Amygdala (tissue), 56 donors: ENCODE measurements around the gene PARD6G.
A peak's percentile ranks its signal among the peaks of the same experiment; 100 is the strongest.
"Not testable (repeated sequence)": the region's sequence is repeated elsewhere in the genome, so short reads cannot be mapped to it uniquely, and the experiment has no call there.

Experiments used
- DNase-seq, 56 donors: peaks; one replicate each; lab custom pipeline; 2025; lab: John Stamatoyannopoulos, UW

The PARD6G gene, protein sequence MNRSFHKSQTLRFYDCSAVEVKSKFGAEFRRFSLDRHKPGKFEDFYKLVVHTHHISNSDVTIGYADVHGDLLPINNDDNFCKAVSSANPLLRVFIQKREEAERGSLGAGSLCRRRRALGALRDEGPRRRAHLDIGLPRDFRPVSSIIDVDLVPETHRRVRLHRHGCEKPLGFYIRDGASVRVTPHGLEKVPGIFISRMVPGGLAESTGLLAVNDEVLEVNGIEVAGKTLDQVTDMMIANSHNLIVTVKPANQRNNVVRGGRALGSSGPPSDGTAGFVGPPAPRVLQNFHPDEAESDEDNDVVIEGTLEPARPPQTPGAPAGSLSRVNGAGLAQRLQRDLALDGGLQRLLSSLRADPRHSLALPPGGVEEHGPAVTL

DNA sequence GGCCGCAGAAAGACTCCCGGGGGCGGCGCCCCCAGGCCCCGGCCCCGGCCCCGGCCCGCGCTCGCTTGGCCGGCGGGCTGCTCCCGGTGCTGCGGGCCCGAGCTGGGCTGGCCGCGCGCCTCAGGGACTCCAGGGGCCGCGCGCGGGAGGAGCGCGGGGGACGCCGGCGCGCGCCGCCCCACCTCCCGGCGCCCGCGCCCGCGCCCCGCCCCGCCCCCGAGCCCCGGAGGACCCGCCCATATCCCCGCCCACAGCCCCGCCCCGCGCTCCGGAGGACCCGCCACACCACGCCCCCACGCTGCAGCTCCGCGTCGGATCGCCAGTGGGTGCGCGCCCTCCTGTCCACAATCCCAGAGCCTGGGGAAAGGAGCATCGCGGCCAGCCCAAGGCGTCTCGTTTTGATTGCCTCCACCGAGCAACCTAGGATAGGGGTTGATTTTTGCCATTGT is at the start of gene PARD6G:
Gene PARD6G (minus strand): TSS at position 122 of the 449 bp plus-strand sequence. CDS start 166 bp downstream, outside the sequence.
- DNase-seq = peak in 54 of 56 donors; percentile 13 to 93 (median 78)

DNA sequence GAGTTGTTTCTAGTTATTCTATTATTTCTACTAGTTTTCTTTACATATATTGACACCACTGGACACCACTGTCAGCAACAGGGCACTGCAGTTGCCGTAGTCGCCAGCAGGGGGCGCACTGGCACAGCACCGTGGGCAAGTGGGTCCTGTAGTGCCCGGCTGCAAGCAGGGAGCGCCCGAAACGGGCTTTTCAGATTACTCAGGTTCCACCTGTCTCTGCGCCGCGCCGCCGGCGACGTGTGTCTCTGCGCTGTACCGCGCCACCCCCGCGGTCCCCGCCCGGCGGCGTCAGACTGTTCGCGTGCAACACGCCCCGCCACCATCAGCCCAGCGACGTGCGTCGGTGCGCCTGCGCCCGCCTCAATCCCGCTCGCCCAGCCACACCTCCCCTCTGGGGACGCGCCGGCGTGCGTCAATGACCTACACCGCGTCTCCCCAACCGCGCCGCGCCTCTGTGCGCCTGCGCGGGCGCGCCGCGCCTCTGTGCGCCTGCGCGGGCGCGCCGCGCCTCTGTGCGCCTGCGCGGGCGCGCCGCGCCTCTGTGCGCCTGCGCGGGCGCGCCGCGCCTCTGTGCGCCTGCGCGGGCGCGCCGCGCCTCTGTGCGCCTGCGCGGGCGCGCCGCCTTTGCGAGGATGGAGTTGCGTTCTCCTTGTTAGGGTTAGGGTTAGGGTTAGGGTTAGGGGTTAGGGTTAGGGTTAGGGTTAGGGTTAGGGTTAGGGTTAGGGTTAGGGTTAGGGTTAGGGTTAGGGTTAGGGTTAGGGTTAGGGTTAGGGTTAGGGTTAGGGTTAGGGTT is 15.1 kb upstream of the PARD6G start:
- not testable (repeated sequence) for DNase-seq

DNA sequence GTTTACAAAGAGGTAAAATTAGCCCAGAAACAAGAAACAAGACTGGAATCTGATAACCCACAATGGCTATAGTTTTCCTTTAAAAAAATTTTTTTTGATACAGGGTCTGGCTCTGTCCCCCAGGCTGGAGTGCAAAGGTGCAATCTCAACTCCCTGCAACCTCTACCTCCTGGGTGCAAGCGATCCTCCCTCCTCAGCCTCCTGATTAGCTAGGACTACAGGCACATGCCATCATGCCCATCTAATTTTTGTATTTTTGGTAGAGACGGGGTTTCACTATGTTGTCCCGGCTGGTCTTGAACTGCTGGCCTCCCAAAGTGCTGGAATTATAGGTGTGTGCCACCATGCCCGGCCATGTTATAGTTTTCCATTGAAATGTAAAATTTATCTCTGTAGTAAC is 12.3 kb upstream of the PARD6G start:
- DNase-seq = no peak

DNA sequence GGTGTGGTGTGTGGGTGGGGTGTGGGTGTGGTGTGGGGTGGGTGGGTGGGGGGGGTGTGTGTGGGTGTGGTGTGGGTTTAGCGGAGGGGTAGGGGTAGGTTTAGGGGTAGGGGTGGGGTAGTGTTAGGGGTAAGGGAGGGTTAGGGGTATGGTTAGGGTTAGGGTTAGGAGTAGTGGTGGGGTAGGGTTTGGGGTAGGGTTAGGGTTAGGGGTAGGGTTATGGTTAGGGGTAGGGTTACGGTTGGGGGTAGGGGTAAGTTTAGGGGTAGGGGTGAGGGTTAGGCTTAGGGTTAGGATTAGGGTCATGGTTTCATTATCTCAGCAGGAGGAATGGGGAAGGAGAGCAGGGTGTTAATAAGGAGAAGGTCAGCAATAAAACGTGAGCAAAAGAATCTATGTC is 11.3 kb upstream of the PARD6G start:
- no peak for DNase-seq

DNA sequence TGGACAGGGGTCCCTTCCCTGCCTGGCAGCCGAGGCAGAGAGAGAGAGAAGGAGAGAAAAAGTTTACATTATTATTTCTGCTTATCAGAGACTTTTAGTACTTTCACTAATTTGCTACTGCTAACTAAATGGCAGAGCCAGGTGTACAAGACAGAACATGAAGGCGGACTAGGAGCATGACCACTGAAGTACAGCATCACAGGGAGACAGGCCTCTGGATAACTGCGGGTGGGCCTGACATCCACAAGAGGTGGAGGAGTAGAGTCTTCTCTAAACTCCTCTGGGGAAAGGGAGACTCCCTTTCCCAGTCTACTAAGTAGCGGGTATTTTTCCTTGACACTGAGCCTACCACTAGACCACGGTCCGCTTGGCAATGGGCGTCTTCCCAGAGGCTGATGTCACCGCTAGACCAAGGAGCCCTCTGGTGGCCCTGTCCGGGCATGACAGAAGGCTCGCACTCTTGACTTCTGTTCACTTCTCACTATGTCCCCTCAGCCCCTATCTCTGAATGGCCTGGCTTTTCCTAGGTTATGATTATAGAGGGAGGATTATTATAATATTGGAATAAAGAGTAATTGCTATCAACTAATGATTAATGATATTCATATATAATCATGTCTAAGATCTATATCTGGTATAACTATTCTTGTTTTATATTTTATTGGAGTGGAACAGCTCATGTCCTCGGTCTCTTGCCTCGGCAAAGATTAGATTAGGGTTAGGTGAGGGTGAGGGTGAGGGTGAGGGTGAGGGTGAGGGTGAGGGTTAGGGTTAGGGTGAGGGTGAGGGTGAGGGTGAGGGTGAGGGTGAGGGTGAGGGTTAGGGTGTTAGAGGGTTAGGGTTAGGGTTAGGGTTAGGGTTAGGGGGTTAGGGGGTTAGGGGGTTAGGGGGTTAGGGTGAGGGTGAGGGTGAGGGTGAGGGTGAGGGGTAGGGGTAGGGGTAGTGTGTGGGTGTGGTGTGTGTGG is 10.5 kb upstream of the PARD6G start:
- DNase-seq = not testable (repeated sequence)

DNA sequence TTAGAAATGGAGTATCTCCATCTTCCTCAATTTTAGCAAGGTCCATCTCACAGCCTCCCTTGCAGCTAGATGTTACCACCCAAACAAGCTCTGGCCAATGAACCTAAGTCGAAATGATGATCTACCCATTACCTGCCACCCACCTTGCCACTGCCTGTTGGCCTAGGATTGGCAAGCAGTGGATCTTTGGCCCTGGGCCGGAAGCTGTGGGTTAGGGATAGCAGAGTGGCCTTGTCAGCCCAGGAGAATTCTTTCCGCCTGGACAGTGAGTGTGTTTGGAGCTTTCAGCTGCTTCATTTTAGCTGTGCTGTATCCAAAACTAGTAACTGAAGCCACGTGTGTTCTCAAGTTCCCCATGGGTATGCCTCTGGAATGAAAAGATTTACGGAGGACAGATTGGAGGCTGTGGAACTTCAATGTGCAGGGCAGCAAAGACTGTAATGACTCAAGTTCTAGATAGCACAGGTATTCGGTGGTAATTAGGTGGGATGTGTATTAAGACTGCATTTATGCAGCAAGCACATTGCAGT is 7.7 kb upstream of the PARD6G start:
- DNase-seq = no peak

DNA sequence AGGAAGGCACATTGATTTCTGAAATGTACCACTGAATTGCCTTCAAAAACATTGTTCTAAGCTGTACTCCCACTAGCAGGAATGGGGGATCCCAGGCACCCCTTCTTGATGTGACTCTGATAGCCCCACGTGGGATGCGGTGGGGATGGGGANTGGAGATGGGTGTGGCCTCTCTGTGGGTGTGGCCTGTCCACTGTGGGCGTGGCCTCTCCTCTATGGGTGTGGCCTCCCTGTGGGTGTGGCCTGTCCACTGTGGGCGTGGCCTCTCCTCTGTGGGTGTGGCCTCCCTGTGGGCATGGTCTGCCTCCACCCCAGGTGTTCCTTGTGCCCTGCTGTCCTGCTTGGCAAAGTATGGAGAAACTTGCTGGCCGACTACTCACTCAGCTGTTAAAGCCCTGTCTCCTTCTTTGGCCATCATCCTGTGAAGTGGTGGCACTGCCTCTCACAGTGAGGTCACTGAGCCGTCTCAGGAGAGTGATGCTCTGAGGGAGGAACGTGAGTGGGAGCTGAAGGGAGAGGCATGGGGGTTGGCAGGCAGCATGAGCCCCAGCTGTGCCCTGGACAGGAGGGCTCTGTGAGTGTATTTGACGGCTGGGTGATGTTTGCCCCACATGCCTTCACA is 6.7 kb upstream of the PARD6G start:
- DNase-seq = peak in 1 of 56 donors; percentile 62

DNA sequence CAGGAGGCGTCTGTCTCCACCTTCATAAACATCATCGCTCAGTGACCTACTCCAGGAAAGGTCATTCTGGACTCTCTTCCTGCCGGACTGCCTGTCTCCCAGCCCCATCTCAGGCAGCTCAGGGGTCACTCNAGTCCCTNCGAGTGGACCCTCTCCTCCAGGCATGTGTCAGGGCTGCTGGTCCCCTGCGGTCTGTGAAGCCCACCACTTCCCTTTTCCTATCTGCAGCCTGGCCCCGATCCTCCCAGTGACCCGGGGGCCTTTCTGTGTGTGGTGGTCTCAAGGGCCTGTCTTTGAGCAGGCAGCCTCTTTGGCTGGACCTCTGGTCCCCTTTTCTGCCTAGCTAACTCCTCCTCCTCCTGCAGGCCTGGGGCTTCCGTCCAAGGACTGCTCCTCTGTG is 5.9 kb upstream of the PARD6G start:
- DNase-seq = no peak

DNA sequence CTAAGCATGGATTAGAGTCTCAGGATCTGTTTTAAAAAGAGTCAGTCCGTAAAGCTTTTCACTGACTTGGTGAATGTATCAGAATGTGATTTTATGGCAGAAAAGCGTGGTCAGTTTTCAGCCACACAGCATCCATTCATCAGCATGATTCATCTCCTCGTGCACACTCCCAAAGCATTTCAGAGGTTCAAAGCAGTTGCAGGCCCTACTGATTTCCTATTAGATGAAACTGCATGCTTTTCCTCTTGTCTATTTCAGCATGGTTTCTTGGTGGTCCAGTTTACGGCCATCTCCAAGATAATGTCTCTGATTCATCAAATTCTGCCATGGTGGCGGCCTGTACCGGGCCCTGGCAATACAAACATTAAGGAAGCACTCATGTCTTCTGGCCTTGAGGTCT is 4.8 kb upstream of the PARD6G start:
- no peak for DNase-seq

DNA sequence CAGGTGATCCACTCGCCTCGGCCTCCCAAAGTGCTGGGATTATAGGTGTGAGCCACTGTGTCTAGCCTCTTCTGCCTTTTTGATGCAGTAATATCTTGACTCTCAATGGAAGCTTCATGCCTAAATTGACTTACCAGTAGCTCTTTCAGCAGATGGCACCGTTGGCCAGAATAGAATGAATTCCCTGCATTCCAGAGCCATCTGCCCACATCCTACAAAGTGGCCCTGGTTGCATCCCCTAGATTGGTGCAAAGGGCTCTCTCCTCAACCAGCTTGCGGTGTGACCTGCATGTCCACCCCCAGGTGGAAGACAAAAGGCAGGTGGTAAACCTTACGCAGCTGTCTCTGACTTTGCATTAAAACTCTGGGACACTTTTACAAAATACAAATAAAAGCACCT is 4.4 kb upstream of the PARD6G start:
- DNase-seq = no peak

DNA sequence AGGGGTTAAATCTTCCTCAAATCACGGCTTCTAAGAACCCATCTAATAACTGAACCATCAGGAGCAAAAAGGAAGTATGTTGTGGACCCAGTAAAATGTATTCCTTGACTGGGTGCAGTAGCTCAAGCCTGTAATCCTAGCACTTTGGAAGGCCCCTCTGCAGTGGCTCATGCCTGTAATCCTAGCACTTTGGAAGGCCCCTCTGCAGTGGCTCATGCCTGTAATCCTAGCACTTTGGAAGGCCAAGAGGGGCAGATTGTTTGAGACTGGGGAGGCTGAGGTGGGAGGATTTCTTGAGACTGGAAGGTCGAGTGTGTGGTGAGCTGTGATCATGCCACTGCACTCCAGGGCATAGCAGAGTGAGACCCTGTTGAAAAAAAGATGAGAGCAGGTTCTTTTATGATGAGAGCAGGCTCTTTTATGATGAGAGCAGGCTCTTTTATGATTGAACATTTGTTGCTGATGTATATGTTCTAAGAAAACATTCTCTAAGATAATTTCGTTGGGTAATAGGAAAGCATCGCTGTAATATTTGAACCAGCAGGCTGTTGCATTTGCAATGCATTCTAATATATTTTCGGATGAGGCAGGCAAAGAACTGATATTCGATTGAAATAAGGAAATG is 3.5 kb upstream of the PARD6G start:
- no peak for DNase-seq

DNA sequence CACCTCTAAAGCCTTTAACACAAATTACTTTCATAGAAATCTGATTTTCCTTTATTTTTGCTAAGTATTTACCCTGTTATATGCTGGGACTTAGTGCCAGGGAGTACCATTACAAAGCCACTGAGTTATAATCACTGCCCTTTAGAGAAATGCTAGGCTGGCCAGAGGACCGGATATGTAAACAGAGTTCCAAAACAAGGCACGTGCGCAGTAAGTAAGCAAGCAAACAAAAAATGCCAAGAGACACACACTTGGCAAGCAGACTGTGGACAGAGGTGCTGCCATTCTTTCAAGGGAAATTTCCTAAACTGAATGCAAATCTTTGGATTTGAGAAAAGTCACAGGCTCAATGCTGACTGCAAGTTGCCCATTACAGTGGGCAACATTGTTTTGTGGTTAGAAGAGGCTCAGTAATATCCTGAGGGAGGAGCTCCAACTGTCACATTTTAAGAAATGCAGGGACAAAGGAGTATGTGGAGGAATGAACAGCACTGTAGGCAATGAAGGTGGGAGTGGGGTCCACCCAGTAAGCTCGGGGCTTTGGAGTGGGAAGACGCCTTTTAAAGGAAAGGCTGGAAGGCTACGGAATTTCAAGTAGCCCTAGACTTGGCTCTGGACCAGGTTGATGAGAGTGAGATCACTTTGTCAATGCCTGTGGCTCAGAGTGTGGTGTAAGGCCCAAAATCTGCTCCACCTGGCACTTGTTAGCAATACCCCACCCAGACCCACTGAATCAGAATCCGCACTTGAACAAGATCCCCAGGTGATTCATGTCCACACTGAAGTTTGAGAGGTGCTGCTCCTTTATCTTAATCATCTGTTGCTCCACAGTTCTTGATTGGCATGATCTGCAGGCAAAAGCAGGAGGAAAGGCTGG is 2.1 kb upstream of the PARD6G start:
- DNase-seq = peak in 3 of 56 donors; percentile 5 to 34 (median 21)

DNA sequence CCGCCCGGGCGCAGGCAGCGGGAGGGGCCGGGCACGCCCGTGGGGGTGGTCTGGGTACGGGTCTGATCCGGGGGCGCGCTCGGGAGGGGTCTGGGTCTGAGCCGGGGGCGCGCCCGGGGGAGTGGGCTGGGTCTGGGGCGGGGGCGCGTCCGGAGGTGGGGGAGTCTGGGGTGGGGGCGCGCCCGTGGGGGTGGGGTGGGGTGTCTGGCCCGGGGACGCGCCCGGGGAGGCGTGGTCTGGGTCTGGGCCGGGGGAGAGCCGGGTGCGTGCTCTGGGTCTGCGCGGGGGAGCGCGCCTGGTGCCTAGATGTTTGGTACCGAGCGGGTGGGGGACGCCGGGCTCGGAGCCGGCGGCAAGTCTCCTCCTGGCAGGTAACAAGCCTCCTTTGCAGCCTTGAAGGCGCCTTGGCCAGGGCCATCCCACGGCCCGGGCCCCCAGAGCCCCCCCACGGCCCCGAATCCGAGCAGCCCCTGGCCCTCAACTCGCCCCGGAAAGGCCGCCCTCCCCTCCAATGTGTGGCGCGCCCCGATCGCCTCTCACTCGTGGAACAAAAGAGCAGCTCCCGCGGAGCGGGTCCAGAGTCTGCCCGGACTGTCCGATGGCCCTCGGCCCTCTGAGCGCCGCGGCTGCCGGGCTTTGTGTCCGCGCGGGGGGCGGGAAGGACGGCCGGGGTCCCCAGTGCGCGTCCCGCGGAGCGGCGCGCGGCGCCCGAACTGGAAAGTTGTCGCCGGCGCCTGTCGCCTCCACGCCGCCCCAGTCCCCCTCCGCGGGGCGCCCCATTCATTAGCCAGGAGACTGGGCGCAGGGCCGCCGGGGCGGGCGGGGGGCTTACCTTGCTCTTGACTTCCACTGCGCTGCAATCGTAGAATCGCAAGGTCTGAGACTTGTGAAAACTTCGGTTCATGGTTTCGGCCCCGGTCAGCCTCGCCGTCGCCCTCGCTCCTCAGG is 595 bp downstream of the PARD6G start:
- DNase-seq = peak in 7 of 56 donors; percentile 20 to 73 (median 39)

DNA sequence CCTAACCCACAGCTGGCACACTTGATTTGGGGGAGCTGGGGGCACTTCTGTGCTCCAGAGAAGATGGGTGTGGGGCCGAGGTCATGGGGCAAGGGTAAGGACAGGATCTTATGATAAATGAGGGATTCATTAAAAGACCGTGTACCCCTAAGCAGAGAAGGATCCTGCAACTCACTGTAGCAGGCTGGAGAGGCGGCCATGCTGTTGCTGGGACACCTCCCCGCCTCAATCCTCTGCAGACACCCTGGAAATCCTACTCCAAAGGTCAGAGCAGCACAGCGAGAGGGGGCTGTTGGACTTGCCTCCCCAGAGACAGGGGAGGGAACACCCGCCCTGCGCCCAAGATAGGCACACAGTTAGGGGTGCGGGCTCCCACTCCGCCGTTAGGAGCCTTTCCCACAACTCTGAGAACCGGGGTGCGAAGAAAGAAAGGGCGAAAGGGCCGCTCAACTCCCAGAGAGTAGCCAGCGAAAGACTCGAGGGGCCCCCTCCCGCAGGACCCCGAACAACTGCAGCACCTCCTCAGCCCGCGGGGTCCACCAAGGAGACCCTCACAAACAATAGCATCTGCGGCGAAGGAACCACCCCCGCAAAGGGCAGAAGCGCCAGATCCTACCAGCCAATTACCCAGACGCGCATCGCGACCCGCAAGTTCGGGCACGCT is 1.4 kb downstream of the PARD6G start:
- DNase-seq = peak in 2 of 56 donors; percentile 5 to 60

DNA sequence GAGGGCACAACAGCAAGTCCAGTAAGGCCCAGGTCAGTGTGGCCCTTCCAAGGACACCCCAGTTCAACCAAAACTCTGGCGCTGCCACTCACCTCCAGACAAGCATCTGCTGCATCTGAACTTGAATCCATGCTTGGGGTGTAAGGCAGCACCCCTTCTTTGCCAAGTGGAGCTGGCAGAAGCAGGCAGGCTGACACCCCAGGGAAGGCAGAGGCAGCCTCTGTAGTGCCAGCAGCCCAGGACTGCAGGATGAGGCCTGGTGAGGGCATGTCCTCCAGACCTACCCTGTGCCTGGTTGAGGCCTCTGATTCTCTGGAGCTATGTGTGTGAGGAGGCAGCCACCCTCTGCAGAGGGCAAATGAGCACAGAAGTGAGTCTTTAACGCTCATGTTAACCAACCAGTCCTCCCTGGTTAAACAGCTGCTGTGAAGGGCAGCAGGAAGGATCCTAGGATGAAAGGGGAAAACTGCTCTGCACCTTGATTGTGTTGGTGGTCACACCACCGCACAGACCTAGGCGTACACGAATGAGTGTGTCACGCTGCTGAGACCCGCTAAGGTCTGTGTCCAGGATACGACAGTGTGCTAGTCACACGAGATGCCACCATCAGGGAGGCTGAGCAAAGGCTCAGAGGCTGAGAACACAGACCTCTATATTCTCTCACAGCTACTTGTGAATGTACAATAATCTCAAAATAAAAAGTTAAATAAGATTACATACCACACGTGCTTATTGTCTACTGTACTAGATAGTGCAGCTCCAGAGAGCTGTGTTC is 2.2 kb downstream of the PARD6G start:
- no peak for DNase-seq

DNA sequence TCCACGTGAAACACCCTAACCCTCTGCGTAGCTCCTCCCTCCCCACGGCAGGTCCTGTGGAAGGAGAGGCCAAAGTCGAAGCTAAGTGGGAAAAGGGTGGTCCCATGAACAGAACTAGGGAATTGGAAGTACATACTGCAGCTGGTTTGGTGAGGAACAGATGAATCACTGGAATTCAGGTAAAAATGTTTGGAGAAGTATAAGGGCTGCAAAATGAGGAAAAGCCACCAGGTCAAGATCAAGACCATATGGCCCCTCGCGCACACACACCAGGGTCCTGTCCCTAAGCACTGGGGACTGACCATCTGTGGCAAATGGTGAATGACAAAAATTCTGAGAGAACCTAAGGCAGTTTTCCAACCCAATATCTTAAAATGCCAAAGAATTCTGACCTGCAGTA is 3.1 kb downstream of the PARD6G start:
- no peak for DNase-seq
